Neural cell (in vitro differentiated cells): ENCODE results near the gene SULT1C2. TPM values are rescaled to one million over a fixed set of nuclear protein-coding genes. Genes with fewer than 3 reads are reported as not detected.

Experiments
- H2AFZ ChIP-seq: fragments of 200-600, 300-800 bp; sonication (generic), shearing (Covaris generic); 2 replicates; pipeline ENCODE4 v1.6.0; 2014; ENCODE audit warnings: low read depth, mild to moderate bottlenecking, antibody characterized with exemption, low read length, moderate library complexity
- H3F3A ChIP-seq: fragments of 200-600 bp; shearing (Covaris generic); 2 replicates; pipeline ENCODE4 v1.6.1; 2016; ENCODE audit warnings: mild to moderate bottlenecking, moderate library complexity, mixed read lengths, antibody characterized with exemption, low read length; ENCODE audit not compliant: insufficient read depth, poor library complexity, severe bottlenecking
- H3K27ac ChIP-seq: fragments of 200-600, 300-800 bp; sonication (generic), shearing (Covaris generic); 2 replicates; pipeline ENCODE4 v1.5.1; 2014; ENCODE audit warnings: mild to moderate bottlenecking, low read length, moderate library complexity
- H3K27me3 ChIP-seq: fragments of 300-800, 200-600 bp; sonication (generic), shearing (Covaris generic); 2 replicates; pipeline ENCODE4 v1.6.0; 2014; ENCODE audit warnings: mild to moderate bottlenecking, low read depth, low read length, moderate library complexity; ENCODE audit not compliant: insufficient read depth
- H3K36me3 ChIP-seq: fragments of 300-800, 200-600 bp; sonication (generic), shearing (Covaris generic); 2 replicates; pipeline ENCODE4 v1.5.1; 2014; ENCODE audit warnings: mild to moderate bottlenecking, antibody characterized with exemption, low read length, moderate library complexity; ENCODE audit not compliant: insufficient read depth
- H3K4me2 ChIP-seq: fragments of 300-800, 200-600 bp; sonication (generic), shearing (Covaris generic); 2 replicates; pipeline ENCODE4 v1.6.0; 2014; ENCODE audit warnings: mild to moderate bottlenecking, low read length
- H3K4me3 ChIP-seq: fragments of 300-800, 200-600 bp; sonication (generic), shearing (Covaris generic); 2 replicates; pipeline ENCODE4 v1.5.1; 2014; ENCODE audit warnings: mild to moderate bottlenecking, low read length, moderate library complexity
- H3K79me2 ChIP-seq: fragments of 200-600 bp; shearing (Covaris generic); replicated peaks from 2 replicates; pipeline ENCODE4 v1.6.0; 2014; ENCODE audit warnings: mild to moderate bottlenecking, low read length, moderate library complexity; ENCODE audit not compliant: insufficient read depth
- H3K9ac ChIP-seq: fragments of 300-800, 200-600 bp; sonication (generic), shearing (Covaris generic); 2 replicates; pipeline ENCODE4 v1.6.1; 2016; ENCODE audit warnings: mild to moderate bottlenecking, low read length, mixed read lengths
- H3K9me2 ChIP-seq: fragments of 200-600 bp; shearing (Covaris generic); 2 replicates; pipeline ENCODE4 v1.6.1; 2016; ENCODE audit warnings: mild to moderate bottlenecking, low read length, mixed read lengths; ENCODE audit not compliant: insufficient read depth
- H3K9me3 ChIP-seq: fragments of 200-600, 300-800 bp; sonication (generic), shearing (Covaris generic); 2 replicates; pipeline ENCODE4 v1.6.1; 2016; ENCODE audit warnings: mild to moderate bottlenecking, mixed run types, low read length, moderate library complexity, mixed read lengths
- H4K20me1 ChIP-seq: fragments of 200-600 bp; shearing (Covaris generic); 2 replicates; pipeline ENCODE4 v1.6.1; 2016; ENCODE audit warnings: mild to moderate bottlenecking, mixed run types; ENCODE audit not compliant: insufficient read depth
- CTCF ChIP-seq: fragments of 450-650 bp; IDR thresholded peaks from 2 replicates; pipeline ENCODE4 v1.5.1; 2014; ENCODE audit warnings: antibody characterized with exemption, mild to moderate bottlenecking, moderate library complexity; ENCODE audit not compliant: poor library complexity, severe bottlenecking
- EP300 ChIP-seq: fragments of 450-650 bp; conservative IDR thresholded peaks from 2 replicates; pipeline ENCODE4 v1.6.1; 2014; ENCODE audit warnings: antibody characterized with exemption, mild to moderate bottlenecking, moderate library complexity; ENCODE audit not compliant: poor library complexity, severe bottlenecking
- EZH2 ChIP-seq: fragments of 200-600, 300-800 bp; shearing (Covaris generic), sonication (generic); IDR thresholded peaks from 2 replicates; pipeline ENCODE4 v1.6.1; 2014; ENCODE audit warnings: antibody characterized with exemption, low read length, borderline replicate concordance, mild to moderate bottlenecking; ENCODE audit not compliant: insufficient read depth, poor library complexity, severe bottlenecking
- MXI1 ChIP-seq: fragments of 450-650 bp; conservative IDR thresholded peaks from 2 replicates; pipeline ENCODE4 v1.6.1; 2014; ENCODE audit warnings: antibody characterized with exemption, mild to moderate bottlenecking; ENCODE audit not compliant: poor library complexity, severe bottlenecking
- POLR2AphosphoS5 ChIP-seq: IDR thresholded peaks from 2 replicates; pipeline ENCODE4 v1.6.1; 2012
- RAD21 ChIP-seq: fragments of 450-650 bp; conservative IDR thresholded peaks from 2 replicates; pipeline ENCODE4 v1.6.1; 2014; ENCODE audit warnings: antibody characterized with exemption, mild to moderate bottlenecking, moderate library complexity
- REST ChIP-seq: IDR thresholded peaks from 2 replicates; pipeline ENCODE4 v1.6.1; 2012; ENCODE audit warnings: borderline replicate concordance
- SMC3 ChIP-seq: fragments of 450-650 bp; conservative IDR thresholded peaks from 2 replicates; pipeline ENCODE4 v1.6.1; 2014; ENCODE audit warnings: antibody characterized with exemption, mild to moderate bottlenecking, moderate library complexity; ENCODE audit not compliant: poor library complexity
- TAF1 ChIP-seq: IDR thresholded peaks from 2 replicates; pipeline ENCODE4 v1.6.1; 2012; ENCODE audit warnings: low read depth
- polyA plus RNA-seq: library from polyadenylated mRNA; depleted of rRNA; stranded (reverse); fragments of >200 nt; gene quantifications from 2 replicates; pipeline ENCODE4 v1.2.3, GENCODE V29; 2014

Gene SULT1C2
- polyA plus RNA-seq, 1 donor from 2014 or later, result not detected

GRCh38 chr2:108301558-108301957 is 12.9 kb downstream of the SULT1C2 start:
- Histone ChIP-seq H3K4me3 (no peak overlapping the region), H3K9me2 (no peaks in the 10 kb centered on the region), H3K36me3 (no peaks in the 10 kb centered on the region), H3K27me3 (no peaks in the 10 kb centered on the region), H3K4me2 (no peak overlapping the region), H3K9ac (no peak overlapping the region), H2AFZ (no peak overlapping the region), H3K9me3 (no peaks in the 10 kb centered on the region), H4K20me1 (no peaks in the 10 kb centered on the region), H3K79me2 (no peaks in the 10 kb centered on the region), H3K27ac (no peak overlapping the region), H3F3A (no peaks in the 10 kb centered on the region)
- TF ChIP-seq EP300 (no peak), POLR2AphosphoS5 (no peak), EZH2 (no peak), TAF1 (no peak), CTCF (no peak), REST (no peak), RAD21 (no peak), SMC3 (no peak), MXI1 (no peak)

- Histone ChIP-seq H3K27me3 (no peaks in the 10 kb centered on the region), H3K9me2 (no peaks in the 10 kb centered on the region), H3F3A (no peaks in the 10 kb centered on the region), H2AFZ (no peak overlapping the region), H4K20me1 (no peaks in the 10 kb centered on the region), H3K4me2 (no peak overlapping the region), H3K79me2 (no peaks in the 10 kb centered on the region), H3K27ac (no peak overlapping the region), H3K9ac (no peak overlapping the region), H3K36me3 (no peaks in the 10 kb centered on the region), H3K9me3 (no peaks in the 10 kb centered on the region), H3K4me3 (no peak overlapping the region)
- TF ChIP-seq RAD21, result no peak
- no peak for TF ChIP-seq EZH2
- no peak for TF ChIP-seq TAF1
- TF ChIP-seq CTCF, result no peak
- TF ChIP-seq REST, result no peak
- TF ChIP-seq EP300, result no peak
- TF ChIP-seq SMC3, result no peak
- no peak for TF ChIP-seq MXI1
- TF ChIP-seq POLR2AphosphoS5, result no peak
These were observed 16.3 kb downstream of the SULT1C2 start for GRCh38 chr2:108304975-108305374.
